ENCODE data around the gene TRIM8.

Gene TRIM8

DNA sequence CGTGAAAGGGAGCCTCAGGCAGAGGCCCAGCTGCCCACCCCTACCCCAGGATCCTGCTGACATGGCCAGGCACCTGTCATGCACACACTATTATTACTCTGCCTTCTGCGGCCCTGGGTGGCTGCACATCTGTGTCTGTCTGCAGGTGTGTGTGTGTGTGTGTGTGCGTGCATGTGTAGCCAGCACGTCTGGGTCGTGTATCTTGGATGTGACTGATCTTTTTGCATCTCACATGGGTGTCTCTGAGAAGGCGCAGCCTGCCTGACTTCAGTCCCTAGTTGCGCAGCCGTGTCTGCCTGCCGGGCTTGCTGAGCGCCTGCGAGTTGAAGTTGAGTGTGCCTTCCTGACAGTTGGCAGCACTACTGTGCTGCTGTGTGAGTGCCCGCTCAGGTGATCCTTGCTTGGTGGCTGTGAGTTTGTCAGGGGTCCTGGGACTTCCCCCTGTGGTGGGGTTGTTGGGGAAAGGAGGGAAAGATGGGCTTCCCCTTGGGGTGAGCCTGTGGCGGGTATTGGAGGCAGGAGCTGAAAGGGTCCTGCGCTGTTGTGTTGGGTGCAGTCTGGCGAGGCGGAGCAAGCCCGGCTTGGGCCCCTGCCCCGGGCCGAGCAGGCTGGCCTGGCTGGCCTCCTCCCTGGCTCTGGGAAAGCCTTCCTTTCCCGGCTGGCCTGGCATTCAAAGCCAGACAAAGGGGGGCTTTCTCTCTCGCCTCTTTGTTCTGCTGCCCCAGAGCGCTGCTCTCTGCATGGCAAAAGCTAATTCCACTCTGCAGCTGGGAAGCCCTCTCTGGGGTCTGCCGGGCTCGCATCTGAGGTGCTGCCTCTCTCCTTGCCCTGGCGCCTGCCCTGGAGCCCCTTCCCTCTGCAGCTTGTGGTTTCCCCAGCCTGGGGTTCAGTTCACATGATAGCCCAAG, 4.9 kb downstream of the TRIM8 start:
- TF ChIP-seq, protein P1, sequence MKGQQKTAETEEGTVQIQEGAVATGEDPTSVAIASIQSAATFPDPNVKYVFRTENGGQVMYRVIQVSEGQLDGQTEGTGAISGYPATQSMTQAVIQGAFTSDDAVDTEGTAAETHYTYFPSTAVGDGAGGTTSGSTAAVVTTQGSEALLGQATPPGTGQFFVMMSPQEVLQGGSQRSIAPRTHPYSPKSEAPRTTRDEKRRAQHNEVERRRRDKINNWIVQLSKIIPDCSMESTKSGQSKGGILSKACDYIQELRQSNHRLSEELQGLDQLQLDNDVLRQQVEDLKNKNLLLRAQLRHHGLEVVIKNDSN (IDR thresholded peaks at IDR 0.05) = no peak
- TF ChIP-seq TAF1 (IDR thresholded peaks at IDR 0.05; ENCODE audit: low read depth) (no peak), EGR1 (IDR thresholded peaks at IDR 0.05) (no peak), REST (IDR thresholded peaks at IDR 0.05; ENCODE audit: low read depth) (no peak), CEBPB (IDR thresholded peaks at IDR 0.05) (no peak), CREB1 (IDR thresholded peaks at IDR 0.05; ENCODE audit: low read depth) (no peak), EP300 (IDR thresholded peaks at IDR 0.05; ENCODE audit: borderline replicate concordance) (no peak), TCF12 (IDR thresholded peaks at IDR 0.05; ENCODE audit: low read depth) (no peak), FOXM1 (IDR thresholded peaks at IDR 0.05; ENCODE audit: borderline replicate concordance, low read depth) (no peak), TEAD4 (IDR thresholded peaks at IDR 0.05) (no peak), RAD21 (IDR thresholded peaks at IDR 0.05; ENCODE audit: low read depth) (no peak), ZBTB7A (IDR thresholded peaks at IDR 0.05; ENCODE audit: low read depth) (no peak), YY1 (IDR thresholded peaks at IDR 0.05; ENCODE audit: low read depth) (no peak), NFIC (IDR thresholded peaks at IDR 0.05) (no peak)
- TF ChIP-seq, protein P2, sequence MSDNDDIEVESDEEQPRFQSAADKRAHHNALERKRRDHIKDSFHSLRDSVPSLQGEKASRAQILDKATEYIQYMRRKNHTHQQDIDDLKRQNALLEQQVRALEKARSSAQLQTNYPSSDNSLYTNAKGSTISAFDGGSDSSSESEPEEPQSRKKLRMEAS (IDR thresholded peaks at IDR 0.05) = no peak

- no peak for TF ChIP-seq NFIC (IDR thresholded peaks at IDR 0.05)
- TF ChIP-seq YY1 (IDR thresholded peaks at IDR 0.05; ENCODE audit: low read depth) = no peak
- no peak for TF ChIP-seq TCF12 (IDR thresholded peaks at IDR 0.05; ENCODE audit: low read depth)
- TF ChIP-seq, protein P1 (IDR thresholded peaks at IDR 0.05) = no peak
- no peak for TF ChIP-seq TEAD4 (IDR thresholded peaks at IDR 0.05)
- no peak for TF ChIP-seq FOXM1 (IDR thresholded peaks at IDR 0.05; ENCODE audit: borderline replicate concordance, low read depth)
- no peak for TF ChIP-seq CEBPB (IDR thresholded peaks at IDR 0.05)
- TF ChIP-seq EP300 (IDR thresholded peaks at IDR 0.05; ENCODE audit: borderline replicate concordance) = no peak
- TF ChIP-seq RAD21 (IDR thresholded peaks at IDR 0.05; ENCODE audit: low read depth) = no peak
- no peak for TF ChIP-seq REST (IDR thresholded peaks at IDR 0.05; ENCODE audit: low read depth)
- no peak for TF ChIP-seq TAF1 (IDR thresholded peaks at IDR 0.05; ENCODE audit: low read depth)
- TF ChIP-seq ZBTB7A (IDR thresholded peaks at IDR 0.05; ENCODE audit: low read depth) = no peak
- TF ChIP-seq, protein P2 (IDR thresholded peaks at IDR 0.05) = no peak
- no peak for TF ChIP-seq CREB1 (IDR thresholded peaks at IDR 0.05; ENCODE audit: low read depth)
- no peak for TF ChIP-seq EGR1 (IDR thresholded peaks at IDR 0.05)
Measured at GRCh38 chr10:102649797-102650654, 5.7 kb downstream of the TRIM8 start.

DNA sequence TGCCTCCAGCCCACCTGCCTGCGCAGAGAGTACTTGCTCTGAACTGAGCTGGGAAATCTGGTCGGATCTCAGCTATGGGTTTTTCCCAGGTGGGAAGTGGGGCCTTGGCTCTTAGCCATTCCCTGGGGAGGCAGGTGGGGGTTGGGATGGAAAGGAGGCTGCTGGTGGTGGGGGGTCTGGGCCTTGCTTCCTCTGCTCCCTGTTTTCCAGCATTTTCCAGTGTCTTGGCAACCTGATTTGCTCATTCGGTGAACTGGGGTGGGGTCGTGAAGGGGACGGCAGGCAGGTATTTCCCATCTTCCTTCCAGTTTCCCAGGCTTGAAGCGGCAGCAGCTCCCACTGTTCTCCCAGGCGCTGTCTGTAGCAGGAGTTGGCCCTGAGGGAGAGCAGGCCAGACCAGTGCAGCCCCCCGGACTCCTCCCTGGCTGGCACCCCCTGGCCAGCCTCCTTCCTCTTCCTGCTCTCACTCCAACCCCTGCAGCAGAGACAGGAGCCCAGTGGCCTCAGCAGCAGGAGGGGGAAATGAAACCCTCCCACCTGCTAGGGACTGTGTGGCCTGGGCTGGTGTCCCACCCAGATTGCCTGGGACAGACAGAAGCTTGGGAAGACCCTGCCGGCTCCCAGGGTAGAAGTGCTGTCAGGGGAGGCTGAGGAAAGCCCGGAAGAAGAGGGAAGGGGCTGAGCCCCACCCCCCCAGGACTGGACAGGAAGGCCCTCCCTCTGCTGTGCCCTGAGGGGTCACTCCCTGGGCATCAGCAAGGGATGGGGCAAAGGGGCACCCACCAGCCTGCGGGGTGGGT, 6.6 kb downstream of the TRIM8 start:
- TF ChIP-seq EGR1 (IDR thresholded peaks at IDR 0.05) (no peak), EP300 (IDR thresholded peaks at IDR 0.05; ENCODE audit: borderline replicate concordance) (no peak), CEBPB (IDR thresholded peaks at IDR 0.05) (no peak), TCF12 (IDR thresholded peaks at IDR 0.05; ENCODE audit: low read depth) (no peak), REST (IDR thresholded peaks at IDR 0.05; ENCODE audit: low read depth) (no peak), NFIC (IDR thresholded peaks at IDR 0.05) (no peak), TAF1 (IDR thresholded peaks at IDR 0.05; ENCODE audit: low read depth) (no peak), FOXM1 (IDR thresholded peaks at IDR 0.05; ENCODE audit: borderline replicate concordance, low read depth) (no peak), TEAD4 (IDR thresholded peaks at IDR 0.05) (no peak)
- TF ChIP-seq, protein P1 (IDR thresholded peaks at IDR 0.05) = no peak
